Sigmoid colon (tissue), 4 donors: ENCODE data around the gene P2RY8.

Experiments
- EP300 ChIP-seq, 4 donors: sonication (generic); formaldehyde crosslinking; IDR thresholded peaks; one replicate each; pipeline ENCODE4 v1.6.1; 2017; ENCODE audit warnings: antibody characterized with exemption in 4 of 4
- POLR2A ChIP-seq, 2 donors: fragments of 450-650 bp; IDR thresholded peaks; one replicate each; pipeline ENCODE4 v1.6.1; 2016; ENCODE audit warnings: antibody characterized with exemption in 2 of 2, mild to moderate bottlenecking in 2 of 2, moderate library complexity in 2 of 2
- POLR2AphosphoS5 ChIP-seq, 4 donors: sonication (generic); formaldehyde crosslinking; IDR thresholded peaks; one replicate each; pipeline ENCODE4 v1.6.1; 2017; ENCODE audit warnings: antibody characterized with exemption in 4 of 4
- TF ChIP-seq, protein P1 (sequence below), 4 experiments: fragments of 450-650 bp in 3 of 4; fragments of 200-600 bp in 1 of 4; IDR thresholded peaks; one replicate each; pipeline ENCODE4 v1.5.1; 2016 to 2019; ENCODE audit warnings: antibody characterized with exemption in 4 of 4, mild to moderate bottlenecking in 3 of 4, moderate library complexity in 2 of 4

DNA sequence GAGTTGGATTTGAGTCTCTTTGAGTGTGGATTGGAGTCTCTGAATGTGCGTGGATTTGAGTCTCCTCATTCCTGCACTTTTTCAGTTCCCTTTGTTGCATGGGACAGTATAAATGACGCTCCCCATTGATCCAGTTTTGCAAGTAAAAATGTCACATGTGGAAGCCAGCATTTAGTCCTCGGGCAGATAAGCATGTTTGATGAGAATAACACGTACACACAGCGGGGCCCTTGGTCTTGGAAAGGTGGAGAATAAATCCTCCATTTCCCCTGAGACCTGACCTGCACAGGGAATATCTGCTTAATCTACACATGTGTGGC lies 8.1 kb downstream of the P2RY8 start:
- TF ChIP-seq, protein P1, sequence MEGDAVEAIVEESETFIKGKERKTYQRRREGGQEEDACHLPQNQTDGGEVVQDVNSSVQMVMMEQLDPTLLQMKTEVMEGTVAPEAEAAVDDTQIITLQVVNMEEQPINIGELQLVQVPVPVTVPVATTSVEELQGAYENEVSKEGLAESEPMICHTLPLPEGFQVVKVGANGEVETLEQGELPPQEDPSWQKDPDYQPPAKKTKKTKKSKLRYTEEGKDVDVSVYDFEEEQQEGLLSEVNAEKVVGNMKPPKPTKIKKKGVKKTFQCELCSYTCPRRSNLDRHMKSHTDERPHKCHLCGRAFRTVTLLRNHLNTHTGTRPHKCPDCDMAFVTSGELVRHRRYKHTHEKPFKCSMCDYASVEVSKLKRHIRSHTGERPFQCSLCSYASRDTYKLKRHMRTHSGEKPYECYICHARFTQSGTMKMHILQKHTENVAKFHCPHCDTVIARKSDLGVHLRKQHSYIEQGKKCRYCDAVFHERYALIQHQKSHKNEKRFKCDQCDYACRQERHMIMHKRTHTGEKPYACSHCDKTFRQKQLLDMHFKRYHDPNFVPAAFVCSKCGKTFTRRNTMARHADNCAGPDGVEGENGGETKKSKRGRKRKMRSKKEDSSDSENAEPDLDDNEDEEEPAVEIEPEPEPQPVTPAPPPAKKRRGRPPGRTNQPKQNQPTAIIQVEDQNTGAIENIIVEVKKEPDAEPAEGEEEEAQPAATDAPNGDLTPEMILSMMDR (IDR thresholded peaks at IDR 0.05): no peak
- TF ChIP-seq POLR2A (IDR thresholded peaks at IDR 0.05): no peak
- TF ChIP-seq EP300 (IDR thresholded peaks at IDR 0.05): no peak
- TF ChIP-seq POLR2AphosphoS5 (IDR thresholded peaks at IDR 0.05): no peak
